ENCODE measurements around the gene FAM180B.

Gene FAM180B

DNA sequence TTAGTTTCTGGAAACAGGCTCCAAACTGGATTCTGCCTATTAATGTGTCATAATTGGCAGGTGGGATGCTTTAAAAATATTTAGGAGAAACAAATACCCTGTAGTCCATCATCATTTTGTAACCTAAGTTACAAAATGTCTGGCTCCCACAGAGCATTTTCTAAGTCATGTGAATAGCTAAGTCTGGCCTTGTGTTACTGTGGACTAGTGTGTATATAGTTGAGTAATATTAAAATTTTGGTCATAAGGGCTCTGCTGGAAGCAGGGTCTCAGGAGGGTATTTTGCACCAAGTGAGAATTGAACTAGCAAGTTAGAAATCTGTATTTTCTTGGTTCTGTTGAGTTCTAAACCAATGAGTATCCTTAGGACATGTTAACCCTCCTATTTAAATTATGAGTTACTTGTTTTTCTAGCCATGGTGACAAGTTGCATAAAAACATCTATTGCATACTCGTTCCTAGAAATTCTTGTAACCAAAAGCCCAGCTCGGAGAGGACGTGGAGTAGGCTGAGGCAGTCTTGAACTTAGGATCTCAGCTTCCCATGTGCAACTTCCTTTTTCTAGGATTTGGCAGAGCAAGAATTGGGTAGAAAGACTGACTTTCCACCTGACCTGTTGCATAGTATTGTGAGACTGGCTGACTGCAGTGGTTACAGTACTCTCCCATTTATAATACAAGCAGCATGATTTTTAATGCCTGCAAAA lies 15.7 kb upstream of the FAM180B start:
- DNase-seq, result no peak

DNA sequence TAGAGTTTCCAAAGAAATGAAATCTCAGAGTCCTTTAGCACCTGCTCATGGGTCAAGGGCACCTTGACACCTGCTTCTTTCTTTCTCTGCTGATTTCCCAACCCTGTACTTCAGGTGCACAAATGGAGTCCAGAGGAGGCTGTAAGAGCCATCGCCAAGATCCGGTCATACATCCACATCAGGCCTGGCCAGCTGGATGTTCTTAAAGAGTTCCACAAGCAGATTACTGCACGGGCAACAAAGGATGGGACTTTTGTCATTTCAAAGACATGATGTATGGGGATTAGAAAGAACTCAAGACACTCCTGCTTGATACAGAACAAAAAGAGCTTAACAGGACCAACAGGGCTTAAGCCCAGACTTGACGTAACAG lies 15.1 kb upstream of the FAM180B start:
- no peak for DNase-seq

DNA sequence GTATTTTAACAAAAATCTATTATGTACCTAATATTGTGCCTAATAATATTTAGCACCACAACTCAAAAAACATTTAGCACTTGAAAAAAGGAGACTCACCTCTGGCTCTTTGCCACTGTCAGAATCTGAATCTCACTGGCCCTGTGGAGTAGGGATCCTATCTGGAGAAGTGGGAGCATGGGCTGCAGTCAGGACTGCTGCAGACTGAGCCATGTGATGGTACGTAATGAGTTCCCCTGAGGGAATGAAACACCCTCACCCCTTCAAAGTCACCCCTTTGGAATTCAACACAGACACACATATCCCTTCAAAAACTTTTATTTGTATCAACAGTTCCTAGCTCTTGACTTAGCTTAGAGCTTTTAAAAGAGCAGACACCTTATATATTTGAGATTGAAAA lies 14.6 kb upstream of the FAM180B start:
- DNase-seq, result no peak

DNA sequence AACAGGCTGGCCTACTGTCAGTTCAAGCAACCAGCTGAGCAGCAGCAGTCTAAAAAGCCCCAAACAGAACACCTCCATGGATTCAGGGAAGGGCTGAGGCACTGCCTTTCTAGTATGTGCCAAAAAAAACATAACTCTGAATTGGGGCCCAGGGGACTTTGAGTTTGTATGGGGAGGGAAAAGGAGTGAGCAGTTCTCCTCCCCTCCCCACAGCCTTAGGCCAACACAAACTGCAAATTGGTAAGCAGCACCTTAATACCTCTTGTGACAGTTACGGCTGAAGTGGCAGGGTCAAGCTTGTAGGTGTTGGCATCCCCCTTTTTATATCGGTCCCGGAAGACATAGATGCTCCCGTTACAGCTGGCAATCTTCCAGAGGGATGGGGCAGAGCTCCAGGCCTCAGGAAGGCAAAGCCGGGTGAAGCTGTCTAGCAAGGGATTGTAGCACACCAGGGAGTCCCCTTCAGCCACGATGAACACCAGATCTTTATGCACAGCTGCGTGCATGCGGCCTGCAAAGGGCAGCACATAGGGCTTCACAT lies 13.7 kb upstream of the FAM180B start:
- DNase-seq, result no peak

DNA sequence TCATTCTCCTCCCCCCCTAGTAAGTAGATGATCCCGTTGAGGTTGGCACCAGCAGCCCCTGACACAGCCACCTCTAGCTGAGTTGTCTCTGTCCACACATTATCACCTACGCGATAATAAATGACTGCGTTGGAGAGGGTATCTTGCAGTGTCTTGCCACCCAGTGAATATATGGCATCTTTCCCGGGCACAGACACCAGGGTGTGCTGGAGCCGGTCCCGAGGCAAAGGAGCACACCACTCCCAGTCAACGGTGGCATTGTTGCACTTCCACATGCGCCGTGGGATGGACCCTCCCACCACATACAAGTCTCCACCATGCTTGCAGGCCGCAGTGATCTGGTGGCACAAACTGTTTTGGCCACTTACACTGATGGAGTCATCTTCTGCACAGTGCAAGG lies 13.2 kb upstream of the FAM180B start:
- no peak for DNase-seq

DNA sequence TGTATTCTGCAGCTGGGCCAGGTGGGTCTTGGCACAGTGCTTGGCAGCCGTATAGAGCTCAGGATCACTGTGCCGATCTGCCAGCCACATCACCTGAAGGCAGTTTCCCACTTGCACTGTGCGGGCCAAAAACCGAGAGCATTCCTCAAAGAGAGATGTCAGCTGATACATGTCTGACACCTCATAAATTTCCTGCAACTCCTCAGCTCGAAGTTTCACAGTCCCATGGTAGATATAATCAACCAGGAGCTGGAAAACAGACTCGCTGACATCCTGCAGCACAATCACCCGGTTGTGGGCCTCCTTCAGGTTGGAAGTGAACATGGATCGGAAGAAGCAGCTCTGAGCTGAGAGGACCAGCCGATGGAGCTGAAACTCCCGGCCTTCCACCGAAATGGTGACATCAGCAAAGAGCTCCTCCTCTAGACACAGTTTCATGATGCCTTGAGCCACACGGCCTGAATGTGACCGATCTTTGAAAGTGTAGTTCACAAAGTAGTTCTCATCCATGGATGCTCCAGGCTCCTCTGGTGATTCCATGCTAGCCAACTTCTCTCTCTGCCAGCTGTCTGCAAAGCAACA lies 8.9 kb upstream of the FAM180B start:
- no peak for DNase-seq

DNA sequence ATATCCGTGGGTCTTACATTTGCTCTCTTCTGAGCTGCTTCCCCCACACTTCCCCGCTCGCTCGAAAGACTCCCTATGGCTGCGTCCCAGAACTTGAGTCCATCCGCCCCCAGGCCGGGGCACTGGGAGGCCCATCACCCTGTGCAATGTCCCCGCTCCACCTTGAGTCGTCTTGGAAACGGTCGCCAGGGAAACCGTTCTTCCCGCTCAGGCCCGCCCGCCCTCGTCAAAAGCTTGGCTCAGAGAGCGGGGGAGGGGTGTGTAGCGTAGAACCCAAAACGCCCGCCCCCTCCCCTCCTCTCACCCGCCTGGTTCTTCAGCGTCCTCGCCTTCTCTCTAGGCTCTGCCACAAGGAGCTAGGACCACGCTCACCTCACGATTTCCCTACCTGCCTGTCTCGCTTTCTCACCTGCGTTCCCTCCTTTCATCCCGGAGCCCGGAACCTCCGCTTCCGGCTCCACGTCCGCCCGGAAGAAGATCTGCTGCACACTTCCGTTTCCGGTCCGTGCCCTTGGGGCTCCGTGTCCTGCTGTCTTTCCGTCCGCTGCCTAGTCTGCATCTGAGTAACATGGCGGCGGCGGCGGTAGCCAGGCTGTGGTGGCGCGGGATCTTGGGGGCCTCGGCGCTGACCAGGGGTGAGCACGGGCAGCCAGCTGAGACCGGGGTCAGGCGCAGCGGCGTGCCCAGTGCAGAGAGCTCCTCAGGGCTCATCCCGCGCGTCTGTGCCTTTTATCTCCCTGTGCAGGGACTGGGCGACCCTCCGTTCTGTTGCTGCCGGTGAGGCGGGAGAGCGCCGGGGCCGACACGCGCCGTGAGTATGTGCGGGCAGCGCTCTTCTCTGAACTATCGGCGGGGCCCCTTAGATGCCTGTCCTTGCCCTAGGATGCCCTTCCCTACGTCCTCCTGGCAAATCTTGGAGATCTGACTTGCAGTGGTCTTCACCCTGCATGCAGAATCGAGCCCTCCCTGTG lies 7.7 kb upstream of the FAM180B start, which contains the start of the genes KBTBD4 and NDUFS3:
TSS of gene KBTBD4 (minus strand) at position 447 of the 971 bp plus-strand sequence. CDS start at position 428, 19 bp downstream.
TSS of gene NDUFS3 (plus strand) at position 551 of the 971 bp plus-strand sequence. CDS start at position 569, 18 bp downstream.
- peak; percentile 69 to 73 for DNase-seq

DNA sequence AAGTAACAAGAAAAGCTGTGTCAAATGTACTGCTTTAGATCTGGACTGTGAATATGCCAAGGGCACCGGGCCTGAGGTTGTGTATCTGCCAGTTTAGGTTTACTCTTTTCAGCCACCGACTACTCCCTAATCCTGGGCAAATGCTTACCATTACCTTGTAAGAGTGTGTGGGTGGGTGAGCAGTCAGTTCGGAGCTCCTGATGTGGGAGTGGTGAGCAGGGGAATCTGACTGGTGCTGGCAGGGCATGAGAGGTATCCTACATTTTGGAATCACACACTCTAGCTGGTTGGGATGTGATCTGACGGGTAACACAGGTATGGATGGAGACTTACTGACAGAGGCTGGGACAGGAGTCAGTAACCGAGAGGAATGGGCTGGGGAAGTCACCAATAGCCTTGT lies 2.6 kb upstream of the FAM180B start:
- no peak for DNase-seq

DNA sequence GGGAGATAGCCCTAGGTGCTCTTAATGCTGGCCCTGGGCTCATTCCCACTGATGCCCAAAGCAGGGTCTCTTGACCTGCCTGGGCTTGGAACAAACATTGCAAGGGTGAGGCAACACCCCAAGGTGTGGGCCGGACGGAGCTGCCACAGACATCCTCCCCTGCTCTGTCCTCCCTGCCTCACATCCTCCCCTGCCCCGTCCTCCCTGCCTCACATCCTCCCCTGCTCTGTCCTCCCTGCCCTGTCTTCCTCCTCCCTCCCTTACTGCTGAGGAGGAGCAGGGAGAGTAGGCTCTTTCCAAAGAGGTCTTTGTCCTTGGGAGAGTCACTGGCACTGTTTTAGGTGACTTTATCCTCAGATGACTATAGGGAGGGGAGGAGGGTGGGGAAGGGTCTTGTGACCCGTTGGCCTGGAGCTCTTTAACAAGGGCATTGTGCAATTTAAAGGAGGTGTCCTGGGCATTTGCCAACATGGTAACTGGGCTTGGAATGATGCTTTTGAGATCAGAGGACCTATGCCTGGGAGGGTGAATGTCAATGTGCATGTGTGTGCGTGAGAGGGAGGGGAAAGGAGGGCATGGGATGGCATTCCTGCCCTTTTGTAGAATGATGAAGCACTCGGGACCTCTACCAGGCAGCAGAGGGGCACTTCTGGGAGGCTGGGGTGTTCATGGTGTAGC lies 700 bp downstream of the FAM180B start:
- DNase-seq, result peak in 1 of 2 experiments; percentile 5

DNA sequence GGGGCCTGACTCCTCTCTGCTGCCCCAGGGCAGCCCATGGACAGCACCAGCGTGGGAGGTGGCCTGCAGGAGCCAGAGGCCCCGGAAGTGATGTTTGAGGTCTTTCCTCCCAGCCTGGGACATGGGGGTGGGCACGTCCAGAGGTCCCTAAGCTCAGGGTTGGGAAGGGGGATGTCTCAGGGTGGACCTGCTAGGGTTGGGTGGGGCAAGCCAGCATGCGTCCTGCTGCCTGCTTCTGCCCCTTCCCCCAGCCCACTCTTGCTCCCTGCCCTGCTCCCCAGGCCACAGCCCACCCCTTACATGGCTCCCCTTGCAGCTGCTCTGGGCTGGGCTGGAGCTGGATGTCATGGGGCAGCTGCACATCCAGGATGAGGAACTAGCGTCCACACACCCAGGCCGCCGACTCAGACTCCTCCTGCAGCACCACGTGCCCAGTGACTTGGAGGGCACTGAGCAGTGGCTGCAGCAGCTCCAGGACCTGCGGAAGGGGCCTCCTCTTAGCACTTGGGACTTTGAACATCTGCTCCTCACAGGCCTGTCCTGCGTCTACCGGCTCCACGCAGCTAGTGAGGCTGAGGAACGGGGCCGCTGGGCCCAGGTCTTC lies 1.3 kb downstream of the FAM180B start:
- DNase-seq, result peak in 1 of 2 experiments; percentile 23

DNA sequence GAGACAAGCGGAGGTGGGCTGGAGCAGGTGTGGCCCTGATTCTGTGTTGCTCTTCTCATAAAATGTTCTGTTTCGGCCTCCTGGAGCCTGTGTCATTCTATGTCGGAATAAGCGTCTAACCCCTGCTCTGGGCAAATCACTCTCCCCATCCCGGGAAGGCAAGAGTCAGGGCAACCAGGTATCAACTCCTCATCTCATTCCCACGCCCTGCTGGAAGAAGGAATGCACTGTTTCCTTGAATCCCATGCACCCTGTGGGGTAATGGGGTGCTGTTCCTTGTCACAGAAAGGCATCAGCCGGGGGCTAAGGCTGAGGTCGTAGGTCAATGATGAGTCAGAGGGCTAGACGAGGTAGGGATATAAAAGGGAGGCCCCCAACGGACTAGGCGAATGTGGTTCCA lies 2.6 kb downstream of the FAM180B start:
- no peak for DNase-seq

DNA sequence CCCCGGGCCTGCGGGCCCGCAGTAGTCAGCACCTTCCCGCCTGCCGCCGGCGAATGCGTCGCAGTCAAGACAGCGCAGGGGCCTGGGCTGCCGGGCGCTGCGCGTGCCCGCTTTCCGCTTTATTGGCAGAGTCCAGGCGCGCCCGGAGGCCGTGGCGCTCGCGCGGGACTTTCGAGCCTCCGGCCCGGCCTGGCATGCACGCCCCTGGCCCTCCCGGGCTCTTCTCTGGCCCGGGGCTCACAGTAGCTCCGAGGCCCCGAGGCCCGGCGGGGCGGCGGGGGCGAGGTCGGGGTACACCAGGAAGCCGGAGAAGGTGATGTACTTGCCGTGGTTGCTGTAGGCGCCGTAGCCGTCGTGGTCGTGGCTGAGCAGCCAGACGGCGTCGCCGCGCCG lies 3.1 kb downstream of the FAM180B start:
- no peak for DNase-seq

DNA sequence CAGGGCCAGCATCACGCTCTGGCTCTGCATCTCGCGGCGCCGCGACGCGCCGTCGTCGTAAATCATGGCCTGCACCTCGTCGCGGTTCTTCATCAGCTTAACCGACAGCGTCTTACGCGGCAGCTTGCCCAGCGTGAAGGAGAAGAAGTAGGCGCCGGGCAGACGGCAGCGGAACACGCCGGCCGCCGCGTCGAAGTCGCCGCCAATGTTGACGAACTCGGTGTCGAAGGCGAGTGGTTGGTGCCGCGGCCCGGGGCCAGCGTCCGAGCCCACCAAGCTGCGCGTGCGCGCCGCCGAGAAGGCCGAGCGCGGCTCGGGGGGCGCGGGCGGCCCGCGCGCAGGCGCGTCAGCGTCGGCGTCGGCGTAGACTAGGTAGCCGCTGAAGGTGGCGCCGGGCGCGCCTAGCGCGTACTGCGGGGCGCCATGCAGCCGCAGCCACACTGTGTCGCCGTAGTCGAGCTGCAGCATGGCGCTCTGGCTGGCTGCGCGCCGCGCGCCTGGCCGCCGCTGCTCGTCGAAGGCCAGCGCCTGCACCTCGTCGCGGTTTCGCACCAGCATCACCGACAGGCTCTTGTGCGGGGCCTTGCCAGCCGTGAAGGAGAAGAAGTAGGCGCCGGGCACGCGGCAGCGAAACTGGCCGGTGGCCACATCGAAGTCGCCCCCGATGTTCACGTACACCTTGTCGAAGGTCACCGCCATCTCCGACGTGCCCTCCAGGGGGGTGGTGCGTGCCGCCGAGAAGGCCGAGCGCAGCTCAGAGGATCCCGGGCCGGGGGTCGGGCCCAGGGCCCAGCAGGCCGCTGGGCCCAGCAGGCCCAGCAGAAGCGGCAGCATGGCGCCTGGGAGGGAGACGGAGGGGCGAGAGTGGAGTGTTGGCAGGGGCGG lies 3.7 kb downstream of the FAM180B start:
- DNase-seq, result no peak

DNA sequence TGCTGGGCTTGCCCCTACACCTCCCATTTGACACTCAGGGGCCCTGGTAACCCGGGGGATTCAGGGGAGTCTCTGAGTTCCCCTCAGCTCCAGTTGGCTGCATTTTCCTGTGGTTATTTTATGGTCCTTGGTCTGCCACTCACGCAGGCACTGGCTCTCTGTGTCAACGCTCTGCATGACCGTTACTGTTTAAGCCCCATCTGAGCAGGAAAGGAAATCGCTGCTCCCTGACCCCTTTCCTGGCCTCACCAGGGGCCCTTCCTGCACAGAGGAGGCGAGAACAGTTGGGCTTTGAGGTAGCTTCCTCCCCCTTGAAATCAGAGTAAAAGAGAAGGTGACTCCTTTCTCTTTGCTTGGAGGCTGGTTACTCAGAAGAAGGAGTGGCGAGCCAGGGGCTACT lies 5.3 kb downstream of the FAM180B start:
- DNase-seq, result no peak

DNA sequence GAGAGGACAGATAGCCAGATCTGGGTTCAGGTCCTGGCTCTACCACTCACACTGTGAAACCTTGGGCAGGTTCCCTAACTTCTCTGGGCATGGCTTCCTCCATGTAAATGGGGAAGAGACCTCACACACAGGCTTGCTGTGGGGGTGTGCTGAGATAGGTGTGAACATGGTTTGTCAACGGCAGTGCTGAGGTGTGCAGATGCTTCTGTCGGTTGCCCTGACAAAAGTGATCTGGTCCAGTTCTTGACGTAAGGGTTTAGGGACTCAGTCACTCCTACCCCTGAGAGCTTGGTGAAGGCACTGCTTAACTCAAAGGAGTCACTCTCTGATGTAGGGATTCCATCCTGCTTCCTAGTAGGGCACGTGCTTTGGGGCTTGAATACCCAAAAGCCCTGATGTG lies 5.8 kb downstream of the FAM180B start:
- DNase-seq, result no peak

DNA sequence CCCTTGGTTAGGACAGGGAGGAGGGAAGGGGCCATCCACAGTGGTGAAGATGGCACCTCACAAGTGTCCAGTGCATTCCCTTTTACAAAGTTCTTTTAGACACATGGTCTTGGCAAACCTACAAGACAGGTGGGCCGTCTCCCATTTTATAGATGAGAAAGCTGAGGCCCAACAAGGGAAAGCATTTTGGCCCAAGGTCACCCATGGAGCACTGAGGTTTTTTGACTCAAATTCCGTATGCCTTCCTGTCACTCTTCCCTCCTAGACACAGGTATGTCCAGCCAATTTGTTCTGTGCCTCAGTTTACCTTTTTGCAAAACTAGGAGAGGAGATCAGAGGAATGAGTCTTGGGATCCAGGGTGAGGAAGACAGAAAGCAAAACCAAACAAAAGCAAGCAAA lies 6.5 kb downstream of the FAM180B start:
- DNase-seq, result no peak

DNA sequence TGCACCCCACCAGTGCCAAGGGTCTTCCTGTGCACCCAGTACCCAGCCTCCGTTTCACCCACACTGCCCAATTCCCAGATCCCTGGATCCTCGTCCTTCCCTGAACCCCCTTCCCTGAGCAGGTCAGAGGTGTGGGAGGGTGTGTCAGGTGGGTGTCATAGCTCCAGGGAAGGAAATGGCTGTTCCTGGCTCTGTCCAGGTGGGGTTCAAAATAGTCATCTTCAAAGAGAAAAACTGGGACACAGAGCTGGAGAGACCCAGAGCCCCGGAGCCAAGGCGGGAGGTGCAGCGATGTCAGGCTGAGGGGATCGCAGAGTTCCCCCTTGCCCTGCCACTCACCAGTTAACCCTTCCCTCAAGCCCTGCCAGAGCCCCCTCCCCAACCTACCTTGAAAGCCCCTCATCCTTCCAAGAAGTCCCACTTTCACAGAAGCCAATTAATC lies 7.0 kb downstream of the FAM180B start:
- no peak for DNase-seq

DNA sequence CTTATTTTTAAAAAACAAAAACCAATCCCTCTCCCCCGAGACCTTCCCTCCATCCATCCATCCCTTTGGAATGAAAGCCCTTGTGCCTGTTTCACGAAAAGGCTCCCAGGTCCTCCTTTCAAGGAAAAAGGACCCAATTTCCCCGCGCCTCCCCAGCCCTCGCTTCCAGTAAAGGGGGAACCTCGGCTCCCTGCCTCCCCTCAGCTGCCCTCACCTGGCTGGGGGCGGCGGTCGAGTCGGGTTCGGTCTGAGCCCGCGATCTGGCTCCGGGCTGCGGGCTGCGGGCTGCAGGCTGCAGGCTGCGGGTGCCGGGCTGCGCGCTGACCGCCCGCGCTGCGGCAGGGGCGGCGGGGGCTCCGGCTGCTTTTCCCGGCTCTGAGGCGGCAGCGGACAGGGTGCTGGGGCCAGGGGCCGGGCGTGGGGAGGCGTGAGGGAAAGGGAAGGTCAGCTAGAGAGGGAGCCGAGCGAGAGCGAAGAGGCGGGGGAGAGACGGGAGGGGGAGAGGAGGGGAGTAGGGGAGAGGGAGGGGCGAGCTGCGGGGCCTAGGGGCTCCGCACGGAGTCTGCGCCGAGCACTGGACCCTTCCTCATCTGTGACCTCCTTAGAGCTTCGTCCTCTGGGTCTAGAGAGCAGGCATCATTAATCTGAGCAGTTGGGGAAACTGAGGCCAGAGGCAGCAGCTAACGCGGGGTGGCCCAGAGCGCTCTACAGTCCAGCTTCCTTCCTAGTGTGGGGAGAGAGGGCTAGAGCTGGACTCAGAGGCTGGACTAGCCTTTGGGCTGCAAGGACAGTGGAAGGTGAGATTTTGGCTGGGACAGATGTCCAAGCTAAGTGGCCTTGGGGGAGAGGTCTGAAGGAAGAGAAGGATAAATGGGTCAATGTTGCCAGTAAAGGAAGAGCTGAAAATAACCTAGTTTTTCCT lies 7.7 kb downstream of the FAM180B start, which contains the start of gene C1QTNF4:
TSS of gene C1QTNF4 (minus strand) at position 478 of the 922 bp plus-strand sequence. CDS start 3,601 bp downstream, outside the sequence.
- DNase-seq, result no peak

DNA sequence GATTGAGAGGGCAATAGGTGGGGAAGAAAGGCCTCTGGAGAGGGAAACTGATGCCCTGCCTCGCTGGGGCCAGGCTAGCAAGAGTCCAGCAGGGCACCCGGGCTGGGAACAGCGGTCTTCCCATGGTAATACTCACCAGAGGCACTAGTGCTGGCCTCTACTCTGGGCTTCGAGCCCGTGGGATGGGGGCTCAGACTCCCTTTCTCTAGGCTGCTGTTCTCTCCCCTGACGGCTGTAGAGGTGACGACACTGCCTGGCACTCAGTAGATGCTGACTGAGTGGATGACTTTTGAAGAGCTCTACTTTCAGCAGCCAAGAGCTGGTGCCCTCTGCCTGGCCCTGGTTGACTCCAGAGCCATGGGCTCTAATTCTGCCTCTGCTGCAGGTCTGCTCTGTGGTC lies 8.6 kb downstream of the FAM180B start:
- no peak for DNase-seq

DNA sequence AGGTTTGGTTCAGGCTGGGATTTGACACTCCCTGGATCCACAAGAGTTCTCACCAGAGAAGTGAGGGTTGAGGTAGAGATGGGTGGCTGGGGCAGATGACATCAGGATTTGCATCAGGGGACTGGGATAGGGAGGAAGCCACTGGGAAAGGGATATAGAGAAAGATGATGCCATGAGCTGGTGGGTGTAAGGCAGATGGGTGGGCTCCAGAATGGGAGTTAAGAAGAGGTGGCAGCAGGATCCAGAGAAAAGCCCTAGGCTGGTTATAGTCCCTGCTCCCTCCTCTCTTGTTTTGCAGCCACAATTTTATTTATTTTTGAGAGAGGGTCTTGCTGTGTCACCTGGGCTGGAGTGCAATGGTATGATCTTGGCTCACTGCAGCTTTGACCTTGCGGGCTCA lies 9.5 kb downstream of the FAM180B start:
- DNase-seq, result no peak

All from AML-193 (cell line).